ENCODE measurements around the gene ASB1.

DNA sequence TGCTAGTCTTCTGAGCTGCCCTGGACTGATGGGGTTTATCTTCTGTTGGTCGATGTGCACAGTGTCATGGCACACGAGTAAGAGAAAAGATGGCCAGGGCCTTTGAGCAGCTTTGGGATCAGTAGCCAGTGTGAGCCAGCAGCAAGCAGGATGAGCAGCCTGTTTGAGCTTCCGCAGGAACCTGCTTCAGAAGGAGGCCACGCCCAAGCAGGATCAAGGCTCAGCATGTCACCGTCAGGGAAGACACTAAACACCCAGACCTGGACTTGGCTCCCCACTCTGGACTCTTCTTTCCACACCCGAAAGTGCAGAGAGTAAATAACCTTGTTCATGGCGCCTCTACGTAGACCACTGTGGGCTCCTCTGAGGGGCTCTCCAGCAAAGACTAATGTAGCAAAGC is 25.2 kb upstream of the ASB1 start:
- TF ChIP-seq, protein P1, sequence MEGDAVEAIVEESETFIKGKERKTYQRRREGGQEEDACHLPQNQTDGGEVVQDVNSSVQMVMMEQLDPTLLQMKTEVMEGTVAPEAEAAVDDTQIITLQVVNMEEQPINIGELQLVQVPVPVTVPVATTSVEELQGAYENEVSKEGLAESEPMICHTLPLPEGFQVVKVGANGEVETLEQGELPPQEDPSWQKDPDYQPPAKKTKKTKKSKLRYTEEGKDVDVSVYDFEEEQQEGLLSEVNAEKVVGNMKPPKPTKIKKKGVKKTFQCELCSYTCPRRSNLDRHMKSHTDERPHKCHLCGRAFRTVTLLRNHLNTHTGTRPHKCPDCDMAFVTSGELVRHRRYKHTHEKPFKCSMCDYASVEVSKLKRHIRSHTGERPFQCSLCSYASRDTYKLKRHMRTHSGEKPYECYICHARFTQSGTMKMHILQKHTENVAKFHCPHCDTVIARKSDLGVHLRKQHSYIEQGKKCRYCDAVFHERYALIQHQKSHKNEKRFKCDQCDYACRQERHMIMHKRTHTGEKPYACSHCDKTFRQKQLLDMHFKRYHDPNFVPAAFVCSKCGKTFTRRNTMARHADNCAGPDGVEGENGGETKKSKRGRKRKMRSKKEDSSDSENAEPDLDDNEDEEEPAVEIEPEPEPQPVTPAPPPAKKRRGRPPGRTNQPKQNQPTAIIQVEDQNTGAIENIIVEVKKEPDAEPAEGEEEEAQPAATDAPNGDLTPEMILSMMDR (IDR thresholded peaks at IDR 0.05 in 2 of 3, conservative IDR thresholded peaks at IDR 0.05 in 1 of 3; ENCODE audit: control insufficient read depth in 2 of 3, extremely low read depth in 1 of 3, insufficient read depth in 1 of 3, low read depth in 3 of 3, low read length in 3 of 3) = no peak
- TF ChIP-seq, protein P2, sequence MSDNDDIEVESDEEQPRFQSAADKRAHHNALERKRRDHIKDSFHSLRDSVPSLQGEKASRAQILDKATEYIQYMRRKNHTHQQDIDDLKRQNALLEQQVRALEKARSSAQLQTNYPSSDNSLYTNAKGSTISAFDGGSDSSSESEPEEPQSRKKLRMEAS (IDR thresholded peaks at IDR 0.05; ENCODE audit: low read depth, low read length) = no peak
- TF ChIP-seq EZH2 (IDR thresholded peaks at IDR 0.05; ENCODE audit: borderline replicate concordance, control insufficient read depth, low read depth, low read length) = no peak
- no peak for TF ChIP-seq RAD21 (IDR thresholded peaks at IDR 0.05; ENCODE audit: insufficient read depth, low read depth, low read length)
- no peak for TF ChIP-seq EP300 (IDR thresholded peaks at IDR 0.05; ENCODE audit: borderline replicate concordance in 1 of 2, control insufficient read depth in 1 of 2, low read depth in 2 of 2, low read length in 2 of 2)
- TF ChIP-seq NBN (IDR thresholded peaks at IDR 0.05) = no peak
- TF ChIP-seq, protein P3, sequence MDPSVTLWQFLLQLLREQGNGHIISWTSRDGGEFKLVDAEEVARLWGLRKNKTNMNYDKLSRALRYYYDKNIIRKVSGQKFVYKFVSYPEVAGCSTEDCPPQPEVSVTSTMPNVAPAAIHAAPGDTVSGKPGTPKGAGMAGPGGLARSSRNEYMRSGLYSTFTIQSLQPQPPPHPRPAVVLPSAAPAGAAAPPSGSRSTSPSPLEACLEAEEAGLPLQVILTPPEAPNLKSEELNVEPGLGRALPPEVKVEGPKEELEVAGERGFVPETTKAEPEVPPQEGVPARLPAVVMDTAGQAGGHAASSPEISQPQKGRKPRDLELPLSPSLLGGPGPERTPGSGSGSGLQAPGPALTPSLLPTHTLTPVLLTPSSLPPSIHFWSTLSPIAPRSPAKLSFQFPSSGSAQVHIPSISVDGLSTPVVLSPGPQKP (IDR thresholded peaks at IDR 0.05; ENCODE audit: low read depth, low read length) = no peak
- TF ChIP-seq, protein P4, sequence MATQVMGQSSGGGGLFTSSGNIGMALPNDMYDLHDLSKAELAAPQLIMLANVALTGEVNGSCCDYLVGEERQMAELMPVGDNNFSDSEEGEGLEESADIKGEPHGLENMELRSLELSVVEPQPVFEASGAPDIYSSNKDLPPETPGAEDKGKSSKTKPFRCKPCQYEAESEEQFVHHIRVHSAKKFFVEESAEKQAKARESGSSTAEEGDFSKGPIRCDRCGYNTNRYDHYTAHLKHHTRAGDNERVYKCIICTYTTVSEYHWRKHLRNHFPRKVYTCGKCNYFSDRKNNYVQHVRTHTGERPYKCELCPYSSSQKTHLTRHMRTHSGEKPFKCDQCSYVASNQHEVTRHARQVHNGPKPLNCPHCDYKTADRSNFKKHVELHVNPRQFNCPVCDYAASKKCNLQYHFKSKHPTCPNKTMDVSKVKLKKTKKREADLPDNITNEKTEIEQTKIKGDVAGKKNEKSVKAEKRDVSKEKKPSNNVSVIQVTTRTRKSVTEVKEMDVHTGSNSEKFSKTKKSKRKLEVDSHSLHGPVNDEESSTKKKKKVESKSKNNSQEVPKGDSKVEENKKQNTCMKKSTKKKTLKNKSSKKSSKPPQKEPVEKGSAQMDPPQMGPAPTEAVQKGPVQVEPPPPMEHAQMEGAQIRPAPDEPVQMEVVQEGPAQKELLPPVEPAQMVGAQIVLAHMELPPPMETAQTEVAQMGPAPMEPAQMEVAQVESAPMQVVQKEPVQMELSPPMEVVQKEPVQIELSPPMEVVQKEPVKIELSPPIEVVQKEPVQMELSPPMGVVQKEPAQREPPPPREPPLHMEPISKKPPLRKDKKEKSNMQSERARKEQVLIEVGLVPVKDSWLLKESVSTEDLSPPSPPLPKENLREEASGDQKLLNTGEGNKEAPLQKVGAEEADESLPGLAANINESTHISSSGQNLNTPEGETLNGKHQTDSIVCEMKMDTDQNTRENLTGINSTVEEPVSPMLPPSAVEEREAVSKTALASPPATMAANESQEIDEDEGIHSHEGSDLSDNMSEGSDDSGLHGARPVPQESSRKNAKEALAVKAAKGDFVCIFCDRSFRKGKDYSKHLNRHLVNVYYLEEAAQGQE (IDR thresholded peaks at IDR 0.05; ENCODE audit: low read depth, low read length) = no peak
- TF ChIP-seq NFYA (IDR thresholded peaks at IDR 0.05; ENCODE audit: borderline replicate concordance, low read depth, low read length) = no peak

Measured in GM12878 (cell line).